Tibial nerve (tissue), 3 donors: Measurements from ENCODE around the gene MXI1.

Experiments
- CTCF ChIP-seq, 5 experiments: fragments of 200-600 bp in 3 of 5; fragments of 450-650 bp in 2 of 5; sonication (generic) in 3 of 5; IDR thresholded peaks; one replicate each; pipeline ENCODE4 v1.5.1; 2016 to 2019; ENCODE audit warnings: antibody characterized with exemption in 5 of 5, mild to moderate bottlenecking in 3 of 5, moderate library complexity in 2 of 5
- POLR2A ChIP-seq, 2 donors: fragments of 450-650 bp; IDR thresholded peaks; one replicate each; pipeline ENCODE4 v1.6.1; 2017; ENCODE audit warnings: antibody characterized with exemption in 2 of 2, mild to moderate bottlenecking in 2 of 2, moderate library complexity in 2 of 2

- TF ChIP-seq CTCF (IDR thresholded peaks at IDR 0.05) (no peak), POLR2A (IDR thresholded peaks at IDR 0.05) (no peak)
Observed at GRCh38 chr10:110226543-110226925, 19.1 kb downstream of the MXI1 start.
